Gastrocnemius medialis (tissue), 4 donors: ENCODE data around the gene EXOC6. TPM values are rescaled to one million over a fixed set of nuclear protein-coding genes. Genes with fewer than 3 reads are reported as not detected.

ENCODE experiments used
- ATAC-seq, 2 donors: fragments of 150-250 bp; one replicate each; pipeline ENCODE4 v1.9.1; 2016
- DNase-seq, 2 donors: peaks; one replicate each; pipeline ENCODE4 v3.0.0-alpha.2; 2019
- H3K27ac ChIP-seq, 4 donors: fragments of 200-600 bp; sonication (generic); 1 replicate in 1 of 4; 2 replicates in 3 of 4; pipeline ENCODE4 v1.5.1; 2016 to 2018; ENCODE audit warnings: mild to moderate bottlenecking in 2 of 4, moderate library complexity in 1 of 4
- H3K27me3 ChIP-seq, 3 donors: fragments of 200-600 bp; sonication (generic) in 2 of 3; 1 replicate in 1 of 3; 2 replicates in 2 of 3; pipeline versions ENCODE4 v1.5.1 to v1.6.0; 2016 to 2019; ENCODE audit warnings: mild to moderate bottlenecking in 1 of 3, moderate library complexity in 1 of 3
- H3K36me3 ChIP-seq, 2 donors: fragments of 200-600 bp; sonication (generic) in 1 of 2; one replicate each; pipeline ENCODE4 v1.5.1; 2017 to 2018
- H3K4me1 ChIP-seq, 2 donors: fragments of 200-600 bp; sonication (generic) in 1 of 2; one replicate each; pipeline ENCODE4 v1.5.1; 2016 to 2017; ENCODE audit warnings: mild to moderate bottlenecking in 2 of 2
- H3K4me3 ChIP-seq, 4 donors: fragments of 200-600 bp; sonication (generic) in 3 of 4; 1 replicate in 1 of 4; 2 replicates in 3 of 4; pipeline ENCODE4 v1.5.1; 2016 to 2019; ENCODE audit warnings: mild to moderate bottlenecking in 2 of 4
- H3K9me3 ChIP-seq, 3 donors: fragments of 200-600 bp; sonication (generic) in 2 of 3; 1 replicate in 1 of 3; 2 replicates in 2 of 3; pipeline ENCODE4 v1.5.1; 2016 to 2019
- POLR2A ChIP-seq, 2 donors: fragments of 450-650 bp; IDR thresholded peaks; one replicate each; pipeline ENCODE4 v1.6.1; 2017; ENCODE audit warnings: antibody characterized with exemption in 2 of 2, mild to moderate bottlenecking in 2 of 2, moderate library complexity in 2 of 2
- in situ Hi-C, 4 donors: fragments of 200-750 bp; cut with MboI; loops; one replicate each; pipeline versions ENCODE4 v1.15.0 to v1.8.0; 2017; ENCODE audit warnings: low sequenced_read_pairs in 4 of 4
- intact Hi-C: fragments of 100-400 bp; cut with DNase I; formaldehyde crosslinking; loops from one replicate; pipeline ENCODE4 v1.15.1; 2023; ENCODE audit warnings: low total_unique reads
- total RNA-seq, 4 donors: library from RNA; depleted of rRNA; stranded (reverse); fragments of >200 nt; gene quantifications; one replicate each; pipeline versions ENCODE4 v1.1.0 to v1.2.3, GENCODE V29; 2016
- TF ChIP-seq, protein P1 (sequence below), 5 experiments: fragments of 450-650 bp in 3 of 5; fragments of 200-600 bp in 2 of 5; sonication (generic) in 2 of 5; IDR thresholded peaks in 4 of 5; conservative IDR thresholded peaks in 1 of 5; 1 replicate in 4 of 5; 2 replicates in 1 of 5; pipeline ENCODE4 v1.5.1; 2016 to 2019; ENCODE audit warnings: antibody characterized with exemption in 5 of 5, mild to moderate bottlenecking in 3 of 5, moderate library complexity in 3 of 5

The EXOC6 gene
- total RNA-seq, 4 donors from 2014 or later: 11.8 to 16.8 (median 14.6) TPM

DNA sequence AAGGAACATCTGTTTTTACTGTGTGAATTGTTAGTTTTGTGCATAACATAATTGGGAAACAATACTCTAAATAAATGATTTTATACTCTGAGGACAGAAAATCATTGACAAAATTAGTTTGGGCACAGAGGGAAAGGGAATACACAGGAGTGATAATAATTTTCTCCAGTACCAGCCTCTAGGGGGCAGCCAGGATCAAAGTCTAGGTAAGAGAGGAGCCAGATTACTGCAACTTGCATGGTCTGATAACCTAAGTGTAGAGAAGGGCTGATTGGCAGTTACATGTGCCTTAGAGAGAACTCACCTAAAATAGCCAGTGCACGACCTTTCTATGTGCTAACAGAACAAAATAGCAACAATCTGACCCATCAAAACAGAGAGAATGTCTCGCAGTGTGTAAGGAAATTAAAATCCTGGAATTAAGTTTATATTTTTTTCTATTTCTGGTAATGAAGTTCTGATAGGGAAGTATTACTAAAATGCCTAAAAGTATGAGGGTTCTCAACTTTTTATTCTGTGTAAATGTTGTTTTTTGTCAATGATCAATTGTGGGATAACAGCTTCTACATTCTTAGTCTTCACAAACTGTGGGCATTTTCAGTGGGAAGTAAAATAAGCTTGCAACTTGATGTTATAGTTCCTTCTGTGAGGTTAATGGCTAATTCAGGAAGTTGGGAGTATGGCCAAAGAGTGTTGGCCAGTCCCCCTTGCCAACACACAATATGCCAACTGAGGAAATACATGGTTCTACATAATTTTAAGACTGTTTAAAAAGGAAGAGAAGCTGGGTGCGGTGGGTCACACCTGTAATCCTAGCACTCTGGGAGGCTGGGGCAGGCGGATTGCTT lies 66.4 kb downstream of the EXOC6 start:
- Histone ChIP-seq H3K36me3 (peaks cover 0 to 8% of the 10 kb centered on the region in 2 donors), H3K9me3 (no peaks in the 10 kb centered on the region), H3K27me3 (no peaks in the 10 kb centered on the region), H3K27ac (peak overlapping the region in 1 of 4 donors; percentile 8), H3K4me1 (peaks cover 4 to 12% of the 10 kb centered on the region in 2 donors), H3K4me3 (no peak overlapping the region)
- TF ChIP-seq POLR2A (IDR thresholded peaks at IDR 0.05): no peak
- TF ChIP-seq, protein P1, sequence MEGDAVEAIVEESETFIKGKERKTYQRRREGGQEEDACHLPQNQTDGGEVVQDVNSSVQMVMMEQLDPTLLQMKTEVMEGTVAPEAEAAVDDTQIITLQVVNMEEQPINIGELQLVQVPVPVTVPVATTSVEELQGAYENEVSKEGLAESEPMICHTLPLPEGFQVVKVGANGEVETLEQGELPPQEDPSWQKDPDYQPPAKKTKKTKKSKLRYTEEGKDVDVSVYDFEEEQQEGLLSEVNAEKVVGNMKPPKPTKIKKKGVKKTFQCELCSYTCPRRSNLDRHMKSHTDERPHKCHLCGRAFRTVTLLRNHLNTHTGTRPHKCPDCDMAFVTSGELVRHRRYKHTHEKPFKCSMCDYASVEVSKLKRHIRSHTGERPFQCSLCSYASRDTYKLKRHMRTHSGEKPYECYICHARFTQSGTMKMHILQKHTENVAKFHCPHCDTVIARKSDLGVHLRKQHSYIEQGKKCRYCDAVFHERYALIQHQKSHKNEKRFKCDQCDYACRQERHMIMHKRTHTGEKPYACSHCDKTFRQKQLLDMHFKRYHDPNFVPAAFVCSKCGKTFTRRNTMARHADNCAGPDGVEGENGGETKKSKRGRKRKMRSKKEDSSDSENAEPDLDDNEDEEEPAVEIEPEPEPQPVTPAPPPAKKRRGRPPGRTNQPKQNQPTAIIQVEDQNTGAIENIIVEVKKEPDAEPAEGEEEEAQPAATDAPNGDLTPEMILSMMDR (IDR thresholded peaks at IDR 0.05 in 4 of 5, conservative IDR thresholded peaks at IDR 0.05 in 1 of 5): peak in 4 of 5 experiments; percentile 15 to 57 (median 42)
- ATAC-seq: peak; percentile 45 to 97
- intact Hi-C loops: no loop called here
- in situ Hi-C loops: no loop called here
- peak; percentile 5 to 30 for DNase-seq

DNA sequence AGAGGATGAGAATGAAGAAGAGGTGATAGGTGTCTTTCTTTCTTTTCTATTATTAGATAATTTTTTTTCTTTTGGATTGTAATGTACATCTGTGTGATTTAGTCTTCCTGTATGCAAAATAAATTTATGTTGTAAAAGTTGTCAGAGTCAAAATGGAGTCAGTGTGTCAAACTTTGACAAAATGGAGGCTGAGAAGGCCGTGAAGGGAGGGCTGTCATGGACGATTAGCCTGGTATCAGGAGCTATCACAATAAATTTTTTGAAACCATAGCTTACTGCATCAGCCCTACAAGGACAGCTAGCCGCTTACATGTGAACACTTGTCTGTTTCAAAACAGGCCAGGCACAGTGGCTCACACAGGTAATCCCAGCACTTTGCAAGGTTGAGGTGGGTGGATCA lies 67.6 kb downstream of the EXOC6 start:
- Histone ChIP-seq H3K9me3 (no peaks in the 10 kb centered on the region), H3K4me3 (no peak overlapping the region), H3K27ac (no peak overlapping the region), H3K36me3 (peaks cover 0 to 15% of the 10 kb centered on the region in 2 donors), H3K27me3 (no peaks in the 10 kb centered on the region), H3K4me1 (peaks cover 4 to 12% of the 10 kb centered on the region in 2 donors)
- DNase-seq (no peak), ATAC-seq (no peak)
- in situ Hi-C loops: no loop called here
- intact Hi-C loops: no loop called here
- TF ChIP-seq POLR2A (IDR thresholded peaks at IDR 0.05): no peak
- TF ChIP-seq, protein P1 (IDR thresholded peaks at IDR 0.05 in 4 of 5, conservative IDR thresholded peaks at IDR 0.05 in 1 of 5): no peak

DNA sequence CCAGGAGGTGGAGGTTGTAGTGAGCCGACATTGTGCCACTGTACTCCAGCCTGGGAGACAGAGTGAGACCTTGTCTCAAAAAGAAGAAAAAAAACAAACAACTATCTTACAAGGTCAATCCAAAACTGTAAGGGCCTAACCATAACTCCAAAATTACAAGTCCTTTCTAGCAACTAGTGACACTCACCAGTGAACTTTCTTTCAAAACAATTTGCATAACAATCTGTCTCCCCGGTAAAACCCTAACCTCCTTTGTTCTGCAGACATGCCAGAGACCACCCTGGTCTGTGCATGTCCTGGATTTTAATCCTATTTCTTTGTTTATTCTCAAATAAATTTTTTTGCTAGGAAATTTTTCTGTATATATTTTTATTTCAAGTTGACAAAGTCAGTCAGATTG lies 68.1 kb downstream of the EXOC6 start:
- intact Hi-C loops (no loop called here), in situ Hi-C loops (no loop called here)
- DNase-seq (no peak), ATAC-seq (no peak)
- H3K27ac ChIP-seq: no peak overlapping the region
- TF ChIP-seq, protein P1 (IDR thresholded peaks at IDR 0.05 in 4 of 5, conservative IDR thresholded peaks at IDR 0.05 in 1 of 5): no peak
- no peak for TF ChIP-seq POLR2A (IDR thresholded peaks at IDR 0.05)
- no peak overlapping the region for H3K4me3 ChIP-seq
- peaks cover 4 to 12% of the 10 kb centered on the region in 2 donors for H3K4me1 ChIP-seq
- H3K9me3 ChIP-seq: no peaks in the 10 kb centered on the region
- no peaks in the 10 kb centered on the region for H3K27me3 ChIP-seq
- H3K36me3 ChIP-seq: peaks cover 0 to 18% of the 10 kb centered on the region in 2 donors

DNA sequence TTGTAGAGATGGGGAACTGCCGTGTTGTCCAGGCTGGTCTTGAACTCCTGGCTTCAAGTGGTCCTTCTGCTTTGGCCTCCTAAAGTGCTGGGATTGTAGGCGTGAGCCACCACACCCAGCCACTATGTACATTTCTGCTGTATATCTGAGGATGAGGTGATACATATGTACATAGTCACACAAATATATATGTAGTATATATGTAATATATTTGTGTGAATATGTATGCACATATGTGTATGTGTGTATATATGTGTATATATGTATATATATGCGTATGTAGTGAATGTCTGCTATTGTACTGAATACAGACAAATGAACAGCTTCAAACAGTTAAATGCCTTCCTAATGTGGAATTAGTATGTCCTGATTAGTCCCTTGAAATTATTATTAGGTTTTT lies 70.3 kb downstream of the EXOC6 start:
- H3K36me3 ChIP-seq: peaks cover 0 to 34% of the 10 kb centered on the region in 2 donors
- no peak overlapping the region for H3K4me3 ChIP-seq
- ATAC-seq (no peak), DNase-seq (no peak)
- no peak for TF ChIP-seq POLR2A (IDR thresholded peaks at IDR 0.05)
- no peaks in the 10 kb centered on the region for H3K27me3 ChIP-seq
- in situ Hi-C loops (no loop called here), intact Hi-C loops (no loop called here)
- no peak overlapping the region for H3K27ac ChIP-seq
- H3K9me3 ChIP-seq: no peaks in the 10 kb centered on the region
- H3K4me1 ChIP-seq: peaks cover 4 to 12% of the 10 kb centered on the region in 2 donors

DNA sequence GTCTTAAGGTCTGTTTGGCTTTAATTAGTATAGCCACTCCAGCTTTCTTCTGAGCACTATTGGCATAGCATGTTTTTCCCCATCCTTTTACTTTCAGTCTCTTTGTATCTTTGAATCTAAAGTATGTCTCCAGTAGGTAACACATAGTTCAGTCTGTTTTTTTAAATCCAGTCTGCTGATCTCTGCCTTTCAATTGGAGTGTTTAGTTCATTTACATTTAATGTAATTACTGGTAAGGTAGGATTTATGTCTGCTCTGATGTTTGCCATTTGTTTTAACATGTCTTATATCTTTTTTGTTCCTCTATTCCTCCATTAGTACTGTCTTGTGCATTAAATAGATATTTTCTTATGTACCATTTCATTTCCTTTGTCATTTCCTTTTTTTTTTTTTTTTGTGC lies 72.5 kb downstream of the EXOC6 start:
- ATAC-seq: no peak
- no peak for DNase-seq
- intact Hi-C loops (no loop called here), in situ Hi-C loops (no loop called here)
- Histone ChIP-seq H3K4me1 (no peaks in the 10 kb centered on the region), H3K9me3 (no peaks in the 10 kb centered on the region), H3K27me3 (no peaks in the 10 kb centered on the region), H3K36me3 (peaks cover 0 to 33% of the 10 kb centered on the region in 2 donors), H3K4me3 (no peak overlapping the region), H3K27ac (no peak overlapping the region)
- TF ChIP-seq, protein P1 (IDR thresholded peaks at IDR 0.05 in 4 of 5, conservative IDR thresholded peaks at IDR 0.05 in 1 of 5): no peak
- no peak for TF ChIP-seq POLR2A (IDR thresholded peaks at IDR 0.05)
